ENCODE data around the gene CISH. TPM values are rescaled to one million over a fixed set of nuclear protein-coding genes. Genes with fewer than 3 reads are reported as not detected.

Gene CISH
- total and polyA plus RNA-seq, 10 of the 15 experiments (the other 5 are each of a cell fraction or from before 2014, with no cell fraction given): 0.21 to 4.4 (median 1.8) TPM

GRCh38 chr3:50600841-50601591 is 10.6 kb downstream of the CISH start (continued):
- TF ChIP-seq MEF2B (IDR thresholded peaks at IDR 0.05; ENCODE audit: partially characterized antibody, poor library complexity, severe bottlenecking) (peak; percentile 57), IKZF1 (conservative IDR thresholded peaks at IDR 0.05) (peak; percentile 64), NR2F1 (conservative IDR thresholded peaks at IDR 0.05) (peak; percentile 60), HDAC6 (IDR thresholded peaks at IDR 0.05; ENCODE audit: unreplicated experiment) (no peak), RELA (IDR thresholded peaks at IDR 0.05; ENCODE audit: borderline replicate concordance, partially characterized antibody) (no peak), IKZF2 (IDR thresholded peaks at IDR 0.05) (peak; percentile 33 to 55; a peak in 1 of 4 replicates), NKRF (conservative IDR thresholded peaks at IDR 0.05) (no peak), CHD1 (IDR thresholded peaks at IDR 0.05; ENCODE audit: low read depth, low read length) (no peak), STAT3 (IDR thresholded peaks at IDR 0.05; ENCODE audit: low read depth, low read length) (no peak), PAX5 (IDR thresholded peaks at IDR 0.05; ENCODE audit: borderline replicate concordance, low read depth, low read length) (no peak), ZNF592 (IDR thresholded peaks at IDR 0.05) (peak; percentile 80), NFYA (IDR thresholded peaks at IDR 0.05; ENCODE audit: borderline replicate concordance, low read depth, low read length) (no peak), YBX1 (IDR thresholded peaks at IDR 0.05) (no peak), ZBTB40 (IDR thresholded peaks at IDR 0.05; ENCODE audit: borderline replicate concordance) (no peak), RELB (IDR thresholded peaks at IDR 0.05; ENCODE audit: low read depth) (peak; percentile 23; the same call in 1 of the 2 replicates), BHLHE40 (IDR thresholded peaks at IDR 0.05; ENCODE audit: borderline replicate concordance in 1 of 2, low read depth in 2 of 2, low read length in 1 of 2) (peak; percentile 33 to 71; a peak in 3 of 4 replicates), BACH1 (IDR thresholded peaks at IDR 0.05; ENCODE audit: borderline replicate concordance) (peak; percentile 37; the same call in 1 of the 2 replicates)

Measured in GM12878 (cell line).